Neural cell (in vitro differentiated cells): ENCODE results near the gene MAP3K20. TPM values are rescaled to one million over a fixed set of nuclear protein-coding genes. Genes with fewer than 3 reads are reported as not detected.
"Not testable (repeated sequence)": the region's sequence is repeated elsewhere in the genome, so short reads cannot be mapped to it uniquely, and the experiment has no call there.

ENCODE experiments used
- H2AFZ ChIP-seq: fragments of 200-600, 300-800 bp; sonication (generic), shearing (Covaris generic); 2 replicates; pipeline ENCODE4 v1.6.0; 2014; ENCODE audit warnings: low read depth, mild to moderate bottlenecking, antibody characterized with exemption, low read length, moderate library complexity
- H3F3A ChIP-seq: fragments of 200-600 bp; shearing (Covaris generic); 2 replicates; pipeline ENCODE4 v1.6.1; 2016; ENCODE audit warnings: mild to moderate bottlenecking, moderate library complexity, mixed read lengths, antibody characterized with exemption, low read length; ENCODE audit not compliant: insufficient read depth, poor library complexity, severe bottlenecking
- H3K27ac ChIP-seq: fragments of 200-600, 300-800 bp; sonication (generic), shearing (Covaris generic); 2 replicates; pipeline ENCODE4 v1.5.1; 2014; ENCODE audit warnings: mild to moderate bottlenecking, low read length, moderate library complexity
- H3K27me3 ChIP-seq: fragments of 300-800, 200-600 bp; sonication (generic), shearing (Covaris generic); 2 replicates; pipeline ENCODE4 v1.6.0; 2014; ENCODE audit warnings: mild to moderate bottlenecking, low read depth, low read length, moderate library complexity; ENCODE audit not compliant: insufficient read depth
- H3K36me3 ChIP-seq: fragments of 300-800, 200-600 bp; sonication (generic), shearing (Covaris generic); 2 replicates; pipeline ENCODE4 v1.5.1; 2014; ENCODE audit warnings: mild to moderate bottlenecking, antibody characterized with exemption, low read length, moderate library complexity; ENCODE audit not compliant: insufficient read depth
- H3K4me2 ChIP-seq: fragments of 300-800, 200-600 bp; sonication (generic), shearing (Covaris generic); 2 replicates; pipeline ENCODE4 v1.6.0; 2014; ENCODE audit warnings: mild to moderate bottlenecking, low read length
- H3K4me3 ChIP-seq: fragments of 300-800, 200-600 bp; sonication (generic), shearing (Covaris generic); 2 replicates; pipeline ENCODE4 v1.5.1; 2014; ENCODE audit warnings: mild to moderate bottlenecking, low read length, moderate library complexity
- H3K79me2 ChIP-seq: fragments of 200-600 bp; shearing (Covaris generic); replicated peaks from 2 replicates; pipeline ENCODE4 v1.6.0; 2014; ENCODE audit warnings: mild to moderate bottlenecking, low read length, moderate library complexity; ENCODE audit not compliant: insufficient read depth
- H3K9ac ChIP-seq: fragments of 300-800, 200-600 bp; sonication (generic), shearing (Covaris generic); 2 replicates; pipeline ENCODE4 v1.6.1; 2016; ENCODE audit warnings: mild to moderate bottlenecking, low read length, mixed read lengths
- H3K9me2 ChIP-seq: fragments of 200-600 bp; shearing (Covaris generic); 2 replicates; pipeline ENCODE4 v1.6.1; 2016; ENCODE audit warnings: mild to moderate bottlenecking, low read length, mixed read lengths; ENCODE audit not compliant: insufficient read depth
- H3K9me3 ChIP-seq: fragments of 200-600, 300-800 bp; sonication (generic), shearing (Covaris generic); 2 replicates; pipeline ENCODE4 v1.6.1; 2016; ENCODE audit warnings: mild to moderate bottlenecking, mixed run types, low read length, moderate library complexity, mixed read lengths
- H4K20me1 ChIP-seq: fragments of 200-600 bp; shearing (Covaris generic); 2 replicates; pipeline ENCODE4 v1.6.1; 2016; ENCODE audit warnings: mild to moderate bottlenecking, mixed run types; ENCODE audit not compliant: insufficient read depth
- EP300 ChIP-seq: fragments of 450-650 bp; conservative IDR thresholded peaks from 2 replicates; pipeline ENCODE4 v1.6.1; 2014; ENCODE audit warnings: antibody characterized with exemption, mild to moderate bottlenecking, moderate library complexity; ENCODE audit not compliant: poor library complexity, severe bottlenecking
- EZH2 ChIP-seq: fragments of 200-600, 300-800 bp; shearing (Covaris generic), sonication (generic); IDR thresholded peaks from 2 replicates; pipeline ENCODE4 v1.6.1; 2014; ENCODE audit warnings: antibody characterized with exemption, low read length, borderline replicate concordance, mild to moderate bottlenecking; ENCODE audit not compliant: insufficient read depth, poor library complexity, severe bottlenecking
- MXI1 ChIP-seq: fragments of 450-650 bp; conservative IDR thresholded peaks from 2 replicates; pipeline ENCODE4 v1.6.1; 2014; ENCODE audit warnings: antibody characterized with exemption, mild to moderate bottlenecking; ENCODE audit not compliant: poor library complexity, severe bottlenecking
- POLR2AphosphoS5 ChIP-seq: IDR thresholded peaks from 2 replicates; pipeline ENCODE4 v1.6.1; 2012
- RAD21 ChIP-seq: fragments of 450-650 bp; conservative IDR thresholded peaks from 2 replicates; pipeline ENCODE4 v1.6.1; 2014; ENCODE audit warnings: antibody characterized with exemption, mild to moderate bottlenecking, moderate library complexity
- SMC3 ChIP-seq: fragments of 450-650 bp; conservative IDR thresholded peaks from 2 replicates; pipeline ENCODE4 v1.6.1; 2014; ENCODE audit warnings: antibody characterized with exemption, mild to moderate bottlenecking, moderate library complexity; ENCODE audit not compliant: poor library complexity
- TAF1 ChIP-seq: IDR thresholded peaks from 2 replicates; pipeline ENCODE4 v1.6.1; 2012; ENCODE audit warnings: low read depth
- polyA plus RNA-seq: library from polyadenylated mRNA; depleted of rRNA; stranded (reverse); fragments of >200 nt; gene quantifications from 2 replicates; pipeline ENCODE4 v1.2.3, GENCODE V29; 2014
- TF ChIP-seq, protein P1 (sequence below): IDR thresholded peaks from 2 replicates; pipeline ENCODE4 v1.6.1; 2012; ENCODE audit warnings: borderline replicate concordance
- TF ChIP-seq, protein P2 (sequence below): fragments of 450-650 bp; IDR thresholded peaks from 2 replicates; pipeline ENCODE4 v1.5.1; 2014; ENCODE audit warnings: antibody characterized with exemption, mild to moderate bottlenecking, moderate library complexity; ENCODE audit not compliant: poor library complexity, severe bottlenecking

MAP3K20 gene
- polyA plus RNA-seq, 1 donor from 2014 or later, result 0.48 TPM

DNA sequence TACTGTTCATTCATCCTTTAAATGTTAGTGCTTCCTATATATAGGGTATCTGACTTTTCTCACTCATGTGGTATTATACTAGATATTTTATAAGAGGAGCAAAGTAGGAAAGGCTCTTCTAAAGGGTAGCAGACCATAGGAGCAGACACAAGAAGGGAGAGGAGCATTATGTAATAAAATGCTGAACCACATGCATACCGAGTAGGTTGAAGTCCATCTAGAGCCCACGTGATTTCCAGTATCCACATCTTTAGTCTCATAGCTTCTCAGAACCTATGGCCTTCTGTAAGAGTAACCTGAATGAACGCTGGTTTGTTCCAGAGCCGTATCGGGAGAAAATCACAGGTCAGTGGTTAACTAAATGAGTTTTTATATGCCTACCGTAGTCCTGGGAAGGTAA lies 85.9 kb downstream of the MAP3K20 start:
- H3K36me3 ChIP-seq, result no peaks in the 10 kb centered on the region
- H3K27ac ChIP-seq, result no peak overlapping the region
- no peak overlapping the region for H3K4me2 ChIP-seq
- no peaks in the 10 kb centered on the region for H3K9me2 ChIP-seq
- no peak overlapping the region for H3K4me3 ChIP-seq
- H3F3A ChIP-seq, result no peaks in the 10 kb centered on the region
- H3K27me3 ChIP-seq, result no peaks in the 10 kb centered on the region
- TF ChIP-seq POLR2AphosphoS5 (no peak), MXI1 (no peak), EP300 (no peak), EZH2 (no peak), SMC3 (no peak), RAD21 (no peak), TAF1 (no peak)
- TF ChIP-seq, protein P1, sequence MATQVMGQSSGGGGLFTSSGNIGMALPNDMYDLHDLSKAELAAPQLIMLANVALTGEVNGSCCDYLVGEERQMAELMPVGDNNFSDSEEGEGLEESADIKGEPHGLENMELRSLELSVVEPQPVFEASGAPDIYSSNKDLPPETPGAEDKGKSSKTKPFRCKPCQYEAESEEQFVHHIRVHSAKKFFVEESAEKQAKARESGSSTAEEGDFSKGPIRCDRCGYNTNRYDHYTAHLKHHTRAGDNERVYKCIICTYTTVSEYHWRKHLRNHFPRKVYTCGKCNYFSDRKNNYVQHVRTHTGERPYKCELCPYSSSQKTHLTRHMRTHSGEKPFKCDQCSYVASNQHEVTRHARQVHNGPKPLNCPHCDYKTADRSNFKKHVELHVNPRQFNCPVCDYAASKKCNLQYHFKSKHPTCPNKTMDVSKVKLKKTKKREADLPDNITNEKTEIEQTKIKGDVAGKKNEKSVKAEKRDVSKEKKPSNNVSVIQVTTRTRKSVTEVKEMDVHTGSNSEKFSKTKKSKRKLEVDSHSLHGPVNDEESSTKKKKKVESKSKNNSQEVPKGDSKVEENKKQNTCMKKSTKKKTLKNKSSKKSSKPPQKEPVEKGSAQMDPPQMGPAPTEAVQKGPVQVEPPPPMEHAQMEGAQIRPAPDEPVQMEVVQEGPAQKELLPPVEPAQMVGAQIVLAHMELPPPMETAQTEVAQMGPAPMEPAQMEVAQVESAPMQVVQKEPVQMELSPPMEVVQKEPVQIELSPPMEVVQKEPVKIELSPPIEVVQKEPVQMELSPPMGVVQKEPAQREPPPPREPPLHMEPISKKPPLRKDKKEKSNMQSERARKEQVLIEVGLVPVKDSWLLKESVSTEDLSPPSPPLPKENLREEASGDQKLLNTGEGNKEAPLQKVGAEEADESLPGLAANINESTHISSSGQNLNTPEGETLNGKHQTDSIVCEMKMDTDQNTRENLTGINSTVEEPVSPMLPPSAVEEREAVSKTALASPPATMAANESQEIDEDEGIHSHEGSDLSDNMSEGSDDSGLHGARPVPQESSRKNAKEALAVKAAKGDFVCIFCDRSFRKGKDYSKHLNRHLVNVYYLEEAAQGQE, result no peak
- TF ChIP-seq, protein P2, sequence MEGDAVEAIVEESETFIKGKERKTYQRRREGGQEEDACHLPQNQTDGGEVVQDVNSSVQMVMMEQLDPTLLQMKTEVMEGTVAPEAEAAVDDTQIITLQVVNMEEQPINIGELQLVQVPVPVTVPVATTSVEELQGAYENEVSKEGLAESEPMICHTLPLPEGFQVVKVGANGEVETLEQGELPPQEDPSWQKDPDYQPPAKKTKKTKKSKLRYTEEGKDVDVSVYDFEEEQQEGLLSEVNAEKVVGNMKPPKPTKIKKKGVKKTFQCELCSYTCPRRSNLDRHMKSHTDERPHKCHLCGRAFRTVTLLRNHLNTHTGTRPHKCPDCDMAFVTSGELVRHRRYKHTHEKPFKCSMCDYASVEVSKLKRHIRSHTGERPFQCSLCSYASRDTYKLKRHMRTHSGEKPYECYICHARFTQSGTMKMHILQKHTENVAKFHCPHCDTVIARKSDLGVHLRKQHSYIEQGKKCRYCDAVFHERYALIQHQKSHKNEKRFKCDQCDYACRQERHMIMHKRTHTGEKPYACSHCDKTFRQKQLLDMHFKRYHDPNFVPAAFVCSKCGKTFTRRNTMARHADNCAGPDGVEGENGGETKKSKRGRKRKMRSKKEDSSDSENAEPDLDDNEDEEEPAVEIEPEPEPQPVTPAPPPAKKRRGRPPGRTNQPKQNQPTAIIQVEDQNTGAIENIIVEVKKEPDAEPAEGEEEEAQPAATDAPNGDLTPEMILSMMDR, result no peak
- H3K9me3 ChIP-seq, result no peaks in the 10 kb centered on the region
- no peak overlapping the region for H3K9ac ChIP-seq
- H3K79me2 ChIP-seq, result no peaks in the 10 kb centered on the region
- H2AFZ ChIP-seq, result no peak overlapping the region
- H4K20me1 ChIP-seq, result no peaks in the 10 kb centered on the region

GRCh38 chr2:173163357-173163756 lies 87.7 kb downstream of the MAP3K20 start:
- H3K4me3 ChIP-seq, H2AFZ ChIP-seq, H3K9me2 ChIP-seq, H3K27me3 ChIP-seq, H3K9ac ChIP-seq, H3K27ac ChIP-seq, H3K4me2 ChIP-seq, H4K20me1 ChIP-seq, H3K36me3 ChIP-seq, H3F3A ChIP-seq, H3K79me2 ChIP-seq, H3K9me3 ChIP-seq: not testable (repeated sequence)

GRCh38 chr2:173164396-173164795 lies 88.8 kb downstream of the MAP3K20 start:
- Histone ChIP-seq H3K9ac (no peak overlapping the region), H3K79me2 (no peaks in the 10 kb centered on the region), H3K4me2 (no peak overlapping the region), H3K9me2 (no peaks in the 10 kb centered on the region), H3K36me3 (no peaks in the 10 kb centered on the region), H2AFZ (no peak overlapping the region), H4K20me1 (no peaks in the 10 kb centered on the region), H3K27me3 (no peaks in the 10 kb centered on the region), H3K4me3 (no peak overlapping the region), H3K9me3 (no peaks in the 10 kb centered on the region), H3K27ac (no peak overlapping the region), H3F3A (no peaks in the 10 kb centered on the region)
- TF ChIP-seq TAF1, result no peak
- TF ChIP-seq EP300, result no peak
- TF ChIP-seq POLR2AphosphoS5, result no peak
- TF ChIP-seq SMC3, result no peak
- no peak for TF ChIP-seq RAD21
- no peak for TF ChIP-seq MXI1
- TF ChIP-seq, protein P1, result no peak
- no peak for TF ChIP-seq EZH2
- TF ChIP-seq, protein P2, result no peak
